ENCODE results near the gene HEATR9.

HEATR9 gene

GRCh38 chr17:35877345-35878029 lies 8.8 kb upstream of the HEATR9 start:
- no peaks in the 10 kb centered on the region for H3K36me3 ChIP-seq (ENCODE audit: control insufficient read depth, insufficient read depth, low read length)
- TF ChIP-seq CTCF (IDR thresholded peaks at IDR 0.05): no peak
- no peak overlapping the region for H3K4me2 ChIP-seq (ENCODE audit: low read length)
- no peaks in the 10 kb centered on the region for H3K27me3 ChIP-seq (ENCODE audit: control insufficient read depth, insufficient read depth, low read length)
- no peaks in the 10 kb centered on the region for H3K9me3 ChIP-seq (ENCODE audit: control insufficient read depth, low read length)
- H3K4me1 ChIP-seq: no peaks in the 10 kb centered on the region
- no peak overlapping the region for H3K4me3 ChIP-seq (ENCODE audit: low read depth, low read length)
- H2AFZ ChIP-seq: no peak overlapping the region
- no peaks in the 10 kb centered on the region for H3K79me2 ChIP-seq
- H3K9ac ChIP-seq: no peak overlapping the region
- H3K27ac ChIP-seq: no peak overlapping the region

DNA sequence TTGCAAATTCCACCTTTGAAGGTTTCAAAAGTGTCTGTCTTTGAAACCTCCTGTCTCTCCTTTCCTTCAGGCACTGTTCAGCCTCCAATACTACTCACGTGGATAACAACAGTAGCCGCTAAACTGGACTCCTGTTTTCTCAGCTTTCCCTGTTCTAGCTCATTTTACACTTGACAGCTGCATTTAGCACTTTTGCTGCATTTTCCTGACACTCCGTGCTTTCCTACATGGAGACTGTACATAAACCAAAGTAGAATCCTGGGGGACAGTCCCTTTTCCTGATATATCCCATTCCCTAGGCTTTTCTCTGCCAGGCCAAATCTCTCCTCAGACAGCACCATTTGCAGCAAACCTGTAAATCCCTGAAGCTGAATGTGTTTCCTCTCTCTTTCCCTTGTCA lies 7.8 kb upstream of the HEATR9 start:
- H2AFZ ChIP-seq: no peak overlapping the region
- TF ChIP-seq CTCF (IDR thresholded peaks at IDR 0.05): no peak
- no peak overlapping the region for H3K4me3 ChIP-seq (ENCODE audit: low read depth, low read length)
- H3K4me2 ChIP-seq (ENCODE audit: low read length): no peak overlapping the region
- H3K9me3 ChIP-seq (ENCODE audit: control insufficient read depth, low read length): no peaks in the 10 kb centered on the region
- no peaks in the 10 kb centered on the region for H3K4me1 ChIP-seq
- no peaks in the 10 kb centered on the region for H3K79me2 ChIP-seq
- no peaks in the 10 kb centered on the region for H3K36me3 ChIP-seq (ENCODE audit: control insufficient read depth, insufficient read depth, low read length)
- H3K27ac ChIP-seq: no peak overlapping the region
- H3K9ac ChIP-seq: no peak overlapping the region
- H3K27me3 ChIP-seq (ENCODE audit: control insufficient read depth, insufficient read depth, low read length): no peaks in the 10 kb centered on the region

- Histone ChIP-seq H3K4me1 (no peaks in the 10 kb centered on the region), H3K9ac (no peak overlapping the region), H3K27me3 (ENCODE audit: control insufficient read depth, insufficient read depth, low read length) (no peaks in the 10 kb centered on the region), H2AFZ (no peak overlapping the region), H3K79me2 (no peaks in the 10 kb centered on the region), H3K9me3 (ENCODE audit: control insufficient read depth, low read length) (no peaks in the 10 kb centered on the region), H3K27ac (no peak overlapping the region), H3K4me2 (ENCODE audit: low read length) (no peak overlapping the region), H3K4me3 (ENCODE audit: low read depth, low read length) (no peak overlapping the region), H3K36me3 (ENCODE audit: control insufficient read depth, insufficient read depth, low read length) (no peaks in the 10 kb centered on the region)
- no peak for TF ChIP-seq CTCF (IDR thresholded peaks at IDR 0.05)
These were observed 7.1 kb upstream of the HEATR9 start for GRCh38 chr17:35875800-35876139.

DNA sequence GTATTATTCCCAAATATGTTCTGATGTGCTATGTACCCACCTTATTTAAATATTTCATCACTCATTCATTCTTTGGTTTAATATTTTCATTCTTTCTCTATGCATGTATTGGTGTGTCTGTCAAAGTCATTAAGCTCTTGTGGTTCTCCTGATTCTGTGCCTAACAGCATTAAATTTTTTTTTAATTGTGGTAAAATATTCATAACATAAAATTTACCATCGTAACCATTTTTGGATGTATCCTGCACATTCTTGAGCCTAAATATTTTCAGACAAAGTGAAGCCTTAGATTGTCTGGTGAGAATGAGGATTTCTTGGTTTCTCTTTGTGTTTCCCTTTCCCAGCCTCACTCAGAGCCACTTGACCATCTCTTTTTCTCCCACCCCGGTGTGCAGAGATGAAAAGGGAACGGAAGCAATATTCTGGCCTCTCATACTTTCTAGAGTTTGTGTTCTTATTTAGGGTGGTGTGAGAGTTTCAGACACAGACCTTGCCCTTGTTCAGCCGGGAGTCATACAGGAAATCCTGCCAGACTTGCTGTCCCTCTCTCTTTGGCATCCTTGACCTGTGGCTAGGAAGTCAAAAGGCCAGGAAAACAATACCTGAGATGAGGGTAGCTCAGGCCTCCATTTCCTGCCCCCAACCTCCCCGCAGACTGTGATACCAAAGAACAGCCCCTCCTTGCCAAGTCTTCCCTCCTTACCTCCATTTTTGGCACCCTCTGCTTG lies 6.5 kb upstream of the HEATR9 start:
- TF ChIP-seq CTCF (IDR thresholded peaks at IDR 0.05): no peak
- no peak overlapping the region for H3K27ac ChIP-seq
- no peak overlapping the region for H3K4me3 ChIP-seq (ENCODE audit: low read depth, low read length)

More for the DNA sequence above, 6.5 kb upstream of the HEATR9 start:
- Histone ChIP-seq H3K9ac (no peak overlapping the region), H2AFZ (no peak overlapping the region), H3K79me2 (no peaks in the 10 kb centered on the region), H3K4me1 (no peaks in the 10 kb centered on the region), H3K27me3 (ENCODE audit: control insufficient read depth, insufficient read depth, low read length) (no peaks in the 10 kb centered on the region), H3K36me3 (ENCODE audit: control insufficient read depth, insufficient read depth, low read length) (no peaks in the 10 kb centered on the region), H3K9me3 (ENCODE audit: control insufficient read depth, low read length) (no peaks in the 10 kb centered on the region), H3K4me2 (ENCODE audit: low read length) (no peak overlapping the region)

Measured in parathyroid adenoma (tissue), 2 donors.